Right lobe of liver (tissue), 6 donors: ENCODE data around the gene RREB1. TPM values are rescaled to one million over a fixed set of nuclear protein-coding genes. Genes with fewer than 3 reads are reported as not detected.

Experiments
- ATAC-seq, 4 donors: fragments of 200-7000 bp; cut with Tn5 transposase; one replicate each; pipeline ENCODE4 v1.9.1; 2020; ENCODE audit warnings: mild to moderate bottlenecking in 4 of 4, moderate library complexity in 4 of 4
- DNase-seq, 3 donors: peaks; one replicate each; pipeline ENCODE4 v3.0.0-alpha.2; 2020
- H3K27ac ChIP-seq, 3 donors: fragments of 200-600 bp; one replicate each; pipeline ENCODE4 v1.8.0; 2022
- H3K27me3 ChIP-seq, 2 donors: fragments of 200-600 bp; one replicate each; pipeline ENCODE4 v1.8.0; 2022
- H3K36me3 ChIP-seq, 4 donors: fragments of 200-600 bp; sonication (generic) in 1 of 4; one replicate each; pipeline versions ENCODE4 v1.5.1 to v1.8.0; 2017 to 2022; ENCODE audit warnings: control low read depth in 1 of 4
- H3K4me1 ChIP-seq, 4 donors: fragments of 200-600 bp; sonication (generic) in 1 of 4; one replicate each; pipeline versions ENCODE4 v1.5.1 to v1.8.0; 2017 to 2022; ENCODE audit warnings: control low read depth in 1 of 4
- H3K4me3 ChIP-seq, 3 donors: fragments of 200-600 bp; one replicate each; pipeline ENCODE4 v1.8.0; 2022
- H3K9me3 ChIP-seq, 4 donors: fragments of 200-600 bp; sonication (generic) in 1 of 4; one replicate each; pipeline versions ENCODE4 v1.5.1 to v1.8.0; 2017 to 2022; ENCODE audit warnings: control low read depth in 1 of 4
- CTCF ChIP-seq, 4 donors: fragments of 200-600 bp in 3 of 4; fragments of 450-650 bp in 1 of 4; IDR thresholded peaks; one replicate each; pipeline versions ENCODE4 v1.5.1 to v1.8.0; 2016 to 2022; ENCODE audit warnings: antibody characterized with exemption in 4 of 4, mild to moderate bottlenecking in 2 of 4
- POLR2A ChIP-seq: fragments of 450-650 bp; IDR thresholded peaks from one replicate; pipeline ENCODE4 v1.6.1; 2017; ENCODE audit warnings: antibody characterized with exemption, mild to moderate bottlenecking
- WGBS: methylation state at CpG from one replicate; pipeline ENCODE4 v1.1.6; 2018; ENCODE audit warnings: low coverage, low lambda C conversion rate; ENCODE audit not compliant: insufficient coverage; ENCODE audit errors: missing lambda C conversion rate; 5-methylcytosine and 5-hydroxymethylcytosine counted together
- intact Hi-C, 2 donors: fragments of 100-400 bp; cut with DNase I; formaldehyde crosslinking; loops; one replicate each; pipeline versions ENCODE4 v1.11.2 to v1.14.1; 2022
- total RNA-seq, 6 experiments: library from RNA; depleted of rRNA in 2 of 6; stranded (reverse); fragments of >200 nt in 2 of 6; fragmentation: NEBNext Ultra II Directional in 3 of 6; extraction: Animal tissue kit (Norgen Biotek cat#: 25700) in 3 of 6; gene quantifications; one replicate each; pipeline versions ENCODE4 v1.1.0 to v1.2.4, GENCODE V29; 2016 to 2023
- donor health status: DM: no; HTN: yes; CAD: no.
- donor health status: DM: no; HTN: no; CAD: no.
- donor health status: DM: no; HTN: no; CAD: no.
- donor health status: DM: no; HTN: yes; CAD: no.
- donor health status: DM: no; HTN: yes; CAD: no.

The RREB1 gene
- total RNA-seq, 6 experiments from 2014 or later = 28.7 to 46.3 (median 39.6) TPM

DNA sequence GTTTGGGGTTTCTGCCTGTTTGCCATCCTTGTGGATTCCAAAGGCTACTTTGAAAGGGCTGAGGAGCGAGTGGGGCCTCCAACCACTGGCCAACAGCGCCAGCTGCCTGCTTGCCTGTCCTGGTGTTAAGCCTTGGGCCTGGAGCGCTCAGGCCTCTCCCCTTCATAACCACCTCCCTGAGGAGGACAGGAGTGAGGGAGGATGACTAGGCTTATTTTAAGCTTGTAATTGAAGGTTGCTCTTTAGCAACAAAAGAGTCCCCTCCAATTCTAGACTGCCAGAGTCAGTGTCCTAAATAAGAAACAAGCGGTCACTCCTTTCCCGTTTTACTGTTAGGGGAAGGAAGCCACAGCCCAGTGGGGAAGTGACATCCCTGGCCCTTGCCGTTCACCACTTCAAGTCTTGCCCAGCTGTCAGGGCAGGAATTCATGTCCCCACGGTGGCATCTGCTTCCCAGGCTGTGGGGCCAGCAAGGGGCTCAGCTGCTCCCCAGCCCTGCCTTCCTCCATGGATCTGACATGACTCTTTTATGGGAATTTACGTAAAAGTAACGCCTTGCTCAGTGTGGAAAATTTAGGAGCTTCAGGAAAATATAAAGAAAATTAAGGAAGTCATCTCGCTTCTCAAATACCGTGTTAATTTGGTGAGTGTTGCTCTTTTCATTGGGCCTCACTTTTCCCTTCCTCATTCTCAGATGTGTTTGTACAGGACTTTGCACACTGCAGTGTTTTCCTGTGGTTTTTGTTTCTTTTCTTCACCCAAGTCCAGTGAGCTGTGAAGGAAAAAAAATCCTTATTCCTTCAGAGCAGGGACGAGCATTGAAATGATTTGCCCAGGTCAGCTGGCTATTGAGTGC, 147.4 kb downstream of the RREB1 start:
- Histone ChIP-seq H3K36me3 (peaks cover 0 to 18% (median 1%) of the 10 kb centered on the region in 4 donors), H3K4me3 (no peak overlapping the region), H3K9me3 (no peaks in the 10 kb centered on the region), H3K27ac (peak overlapping the region in 2 of 3 donors; percentile 33 to 43), H3K27me3 (no peaks in the 10 kb centered on the region), H3K4me1 (peaks cover 0 to 8% (median 0%) of the 10 kb centered on the region in 4 donors)
- peak in 1 of 3 donors; percentile 56 for DNase-seq
- peak; percentile 41 to 61 (median 48) for ATAC-seq
- intact Hi-C loops = no loop called here
- 51% methylated on average over 8 of the region's 12 CpGs for WGBS
- no peak for TF ChIP-seq CTCF (IDR thresholded peaks at IDR 0.05)
- no peak for TF ChIP-seq POLR2A

DNA sequence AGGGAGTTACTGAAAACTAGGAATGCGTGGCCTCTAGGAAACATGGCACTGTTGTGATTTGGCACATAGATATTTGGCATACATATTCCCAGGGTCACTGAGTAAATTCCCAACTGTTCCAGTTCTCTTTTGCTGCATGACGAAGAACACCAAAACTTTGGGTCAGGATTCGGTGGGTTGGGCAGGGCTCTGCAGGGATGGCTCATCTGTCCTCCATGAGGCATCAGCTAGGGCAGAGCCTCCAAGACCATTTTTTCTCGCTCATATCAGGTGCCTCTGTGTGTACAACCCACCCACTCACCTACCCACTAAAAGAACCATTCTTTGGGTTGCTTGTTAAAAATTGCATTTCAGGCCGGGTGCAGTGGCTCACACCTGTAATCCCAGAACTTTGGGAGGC, 148.2 kb downstream of the RREB1 start:
- Histone ChIP-seq H3K36me3 (peaks cover 0 to 11% (median 0%) of the 10 kb centered on the region in 4 donors), H3K4me1 (peaks cover 0 to 10% (median 1%) of the 10 kb centered on the region in 4 donors), H3K4me3 (no peak overlapping the region), H3K9me3 (no peaks in the 10 kb centered on the region), H3K27me3 (no peaks in the 10 kb centered on the region), H3K27ac (no peak overlapping the region)
- TF ChIP-seq POLR2A (no peak), CTCF (IDR thresholded peaks at IDR 0.05) (no peak)
- DNase-seq (peak in 1 of 3 donors; percentile 7), ATAC-seq (no peak)
- 67% methylated on average over 1 of the region's 5 CpGs for WGBS
- intact Hi-C loops = no loop called here

GRCh38 chr6:7256785-7257184, 149.0 kb downstream of the RREB1 start:
- DNase-seq (peak in 1 of 3 donors; percentile 15), ATAC-seq (no peak)
- no peak for TF ChIP-seq POLR2A
- no peak for TF ChIP-seq CTCF (IDR thresholded peaks at IDR 0.05)
- Histone ChIP-seq H3K27ac (no peak overlapping the region), H3K4me3 (no peak overlapping the region), H3K27me3 (no peaks in the 10 kb centered on the region), H3K4me1 (peaks cover 0 to 10% (median 2%) of the 10 kb centered on the region in 4 donors), H3K9me3 (no peaks in the 10 kb centered on the region), H3K36me3 (peaks cover 0 to 2% (median 0%) of the 10 kb centered on the region in 4 donors)
- intact Hi-C loops = no loop called here
- WGBS = no CpG with 5 or more reads among the region's 4 CpGs

DNA sequence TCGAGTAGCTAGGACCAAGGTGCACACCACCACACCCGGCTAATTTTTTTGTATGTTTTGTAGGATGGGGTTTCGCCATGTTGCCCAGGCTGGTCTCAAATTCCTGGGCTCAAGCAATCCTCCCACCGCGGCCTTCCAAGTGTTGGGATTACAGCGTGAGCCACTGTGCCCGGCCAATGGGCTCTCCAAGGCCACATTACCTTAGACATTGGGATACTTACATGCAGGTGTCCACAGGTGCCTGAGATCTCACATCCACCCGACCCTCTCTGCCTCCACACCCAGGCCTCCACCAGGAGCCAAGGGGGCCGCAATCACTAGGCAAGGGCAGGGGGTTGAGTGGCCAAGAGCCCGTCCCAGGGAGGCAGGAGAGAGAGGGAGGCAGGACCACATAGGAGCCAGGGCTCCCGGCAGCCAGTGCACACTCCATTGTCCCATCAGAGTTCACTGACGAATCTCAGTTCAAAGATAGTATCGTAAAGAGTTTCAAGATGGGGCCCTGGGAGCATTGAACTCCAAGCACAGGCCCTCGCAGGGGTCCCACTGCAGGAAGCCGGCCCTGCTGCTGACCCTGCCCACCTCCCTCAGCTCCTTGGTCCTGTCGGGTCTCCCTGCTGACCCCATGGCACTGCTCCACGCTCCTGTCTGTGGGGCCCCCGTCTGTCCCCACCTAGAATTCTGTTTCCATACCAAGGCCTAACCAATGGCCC, 149.9 kb downstream of the RREB1 start:
- H3K36me3 ChIP-seq = no peaks in the 10 kb centered on the region
- intact Hi-C loops = no loop called here
- H3K9me3 ChIP-seq = no peaks in the 10 kb centered on the region
- ATAC-seq (no peak), DNase-seq (peak in 1 of 3 donors; percentile 36)
- no peaks in the 10 kb centered on the region for H3K27me3 ChIP-seq
- H3K4me1 ChIP-seq = peaks cover 0 to 11% (median 3%) of the 10 kb centered on the region in 4 donors
- H3K27ac ChIP-seq = no peak overlapping the region
- TF ChIP-seq CTCF (IDR thresholded peaks at IDR 0.05) = no peak
- no peak for TF ChIP-seq POLR2A
- no peak overlapping the region for H3K4me3 ChIP-seq
- 87% methylated on average over 4 of the region's 18 CpGs for WGBS
